IPS DF 4.7 (cell line): ENCODE data around the gene XPO4.
A peak's percentile ranks its signal among the peaks of the same experiment; 100 is the strongest.

Experiments
- DNase-seq: peaks from one replicate; pipeline ENCODE4 v3.0.0-alpha.2; 2013; ENCODE audit warnings: low spot score; ENCODE audit errors: extremely low read depth

XPO4 gene

DNA sequence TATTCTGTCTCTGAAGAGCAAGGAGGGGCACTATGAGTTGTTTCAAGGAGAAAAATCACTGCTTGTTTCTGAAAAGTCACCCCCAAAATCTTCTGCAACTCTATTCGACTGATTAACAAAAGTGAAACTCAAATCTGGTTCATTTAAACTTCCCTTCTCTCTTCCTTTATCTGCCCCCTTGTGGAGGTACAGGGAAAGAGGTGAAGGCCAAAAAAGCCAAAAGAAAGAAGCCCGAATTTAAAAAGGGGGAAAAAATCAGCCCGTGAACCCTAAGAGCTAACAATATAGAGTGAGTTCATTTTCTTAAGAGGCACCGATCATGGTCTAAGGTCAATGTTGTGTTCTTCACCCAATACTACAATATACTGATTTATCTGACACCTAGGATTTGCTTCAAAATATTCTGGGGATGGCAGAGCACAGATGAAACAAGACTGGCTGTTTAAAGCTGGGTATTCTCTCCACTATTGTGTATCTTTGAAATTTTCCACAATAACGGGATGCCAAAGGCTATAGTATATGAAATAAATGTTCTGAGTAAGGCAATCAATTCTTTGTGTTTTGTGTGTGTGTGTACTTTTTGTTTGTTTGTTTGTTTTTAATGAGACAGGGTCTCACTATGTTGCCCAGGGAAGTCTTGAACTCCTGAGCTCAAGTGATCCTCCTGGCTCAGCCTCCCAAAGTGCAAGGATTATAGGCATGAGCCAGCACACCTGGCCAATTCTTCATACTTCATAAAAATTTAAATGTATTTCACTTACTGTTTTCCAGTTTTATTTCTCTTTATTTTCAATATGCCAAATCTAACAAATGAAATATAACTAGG is 73.8 kb downstream of the XPO4 start:
- DNase-seq, result peak; percentile 3

DNA sequence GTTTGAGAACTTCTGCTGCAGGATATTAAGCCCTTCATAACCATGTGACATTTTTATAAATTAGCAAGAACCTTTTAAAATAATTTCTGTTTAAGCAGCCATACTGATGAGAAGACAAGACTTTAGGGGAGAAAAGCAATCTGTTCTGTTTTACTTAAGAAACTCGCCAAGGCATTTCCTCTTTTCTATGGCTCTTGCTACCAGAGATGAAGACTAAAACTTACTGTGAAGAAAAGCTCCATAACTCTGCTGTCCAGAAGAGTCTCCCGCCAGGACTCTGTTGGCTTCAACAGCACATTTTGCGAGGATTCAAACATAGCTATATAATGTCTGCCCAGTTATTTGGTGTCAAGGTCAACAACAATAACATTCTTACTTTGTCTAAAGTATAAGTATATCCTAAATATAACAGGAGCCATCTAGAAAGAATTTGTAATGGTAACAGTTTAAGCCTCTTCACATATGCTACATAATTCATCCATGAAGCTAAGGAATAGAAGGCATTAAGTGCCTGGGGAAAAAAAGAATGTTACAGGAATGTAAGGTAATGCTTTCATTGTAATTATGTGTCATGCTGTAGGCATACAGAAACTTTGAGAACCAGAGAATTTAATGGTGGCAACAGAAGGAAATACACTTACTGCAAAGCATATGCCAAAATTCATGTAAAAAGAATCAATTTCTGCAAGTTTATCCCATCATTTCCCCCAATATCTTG is 75.5 kb downstream of the XPO4 start:
- DNase-seq, result no peak

DNA sequence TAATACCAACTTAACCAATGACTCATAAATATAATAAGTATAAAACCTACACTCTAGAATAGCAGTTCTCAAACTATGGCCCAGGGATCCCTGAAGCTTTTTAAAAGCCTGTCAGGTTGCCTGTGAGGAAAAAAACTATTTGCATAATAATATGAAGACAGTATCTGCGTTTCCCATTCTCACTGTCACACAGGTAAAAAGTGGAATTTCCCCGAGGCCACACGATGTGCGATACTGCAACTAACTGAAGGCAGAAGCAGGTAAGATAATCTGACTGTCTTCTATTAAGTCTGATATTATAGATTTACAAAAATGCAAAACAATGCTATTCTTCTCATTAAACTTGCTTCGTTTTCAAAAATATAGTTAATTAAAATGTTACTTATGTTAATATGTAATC is 76.2 kb downstream of the XPO4 start:
- DNase-seq, result no peak

DNA sequence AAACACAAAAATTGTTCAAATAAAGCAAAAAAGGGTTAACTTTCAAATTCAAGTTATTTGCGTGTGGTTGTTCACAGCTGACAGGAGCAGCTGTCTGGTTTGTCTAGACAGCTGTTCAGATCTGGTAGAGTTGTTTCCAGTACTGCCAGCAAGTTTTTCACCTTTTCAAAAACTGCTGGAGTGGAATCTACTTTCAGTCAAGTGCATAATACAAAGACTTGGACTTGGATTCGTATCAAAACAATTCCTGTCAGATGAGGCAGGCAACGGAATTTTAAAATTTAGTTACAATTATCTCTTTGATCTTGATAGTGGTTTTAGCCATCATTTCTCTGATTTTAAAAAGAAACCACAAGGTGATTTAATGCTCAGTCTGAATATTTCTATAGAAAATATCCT is 77.1 kb downstream of the XPO4 start:
- no peak for DNase-seq

DNA sequence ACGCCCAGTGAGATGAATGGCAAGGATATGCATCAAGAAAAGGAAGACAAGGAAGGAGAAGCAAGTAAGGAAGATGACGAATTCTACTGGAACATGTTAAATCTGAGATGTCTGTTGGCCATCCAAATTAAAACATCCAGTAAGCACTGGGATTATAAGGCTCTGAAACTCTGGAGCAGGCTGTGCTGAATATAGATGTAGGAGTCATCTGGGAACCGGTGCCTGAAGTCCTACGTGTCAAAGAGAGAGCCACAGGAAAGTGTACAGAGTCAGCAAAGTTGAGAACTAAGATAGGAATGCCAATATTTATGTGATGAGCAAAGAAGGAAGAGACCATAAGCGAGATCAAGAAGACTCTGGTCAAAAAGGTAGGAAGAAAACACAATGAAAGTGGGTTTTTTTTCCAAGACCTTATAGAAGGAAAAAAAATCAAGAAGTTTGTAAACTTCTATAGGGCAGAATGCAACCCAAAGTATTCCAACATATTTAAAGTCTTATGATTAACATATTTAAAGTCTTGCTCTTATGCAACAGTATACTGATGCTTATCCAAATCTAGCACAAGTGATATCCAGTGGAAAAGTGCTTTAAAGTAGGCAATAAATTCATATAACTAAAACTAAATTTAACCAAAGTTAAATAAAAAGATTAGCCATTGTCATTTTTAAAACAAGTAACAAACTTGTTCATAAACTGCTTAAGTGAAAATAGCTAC is 77.6 kb downstream of the XPO4 start:
- no peak for DNase-seq

DNA sequence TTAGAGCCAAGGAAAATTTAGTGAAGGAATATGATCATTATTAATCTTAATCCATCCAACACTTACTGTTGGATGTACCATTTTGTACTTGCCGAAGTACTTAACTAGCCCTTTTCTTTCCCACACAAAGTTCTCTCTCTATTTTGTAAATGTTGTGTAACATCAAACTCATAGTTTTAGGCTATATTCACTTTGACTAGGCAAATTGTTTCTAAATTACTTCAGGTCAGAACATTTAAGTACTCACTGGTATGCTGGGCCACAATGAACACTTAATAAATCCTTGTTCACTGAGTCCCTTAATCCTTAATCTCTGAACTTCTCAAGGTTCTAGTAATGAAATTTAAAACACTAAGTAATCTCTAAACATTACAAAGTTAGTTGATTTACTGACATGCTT is 79.5 kb downstream of the XPO4 start:
- no peak for DNase-seq

DNA sequence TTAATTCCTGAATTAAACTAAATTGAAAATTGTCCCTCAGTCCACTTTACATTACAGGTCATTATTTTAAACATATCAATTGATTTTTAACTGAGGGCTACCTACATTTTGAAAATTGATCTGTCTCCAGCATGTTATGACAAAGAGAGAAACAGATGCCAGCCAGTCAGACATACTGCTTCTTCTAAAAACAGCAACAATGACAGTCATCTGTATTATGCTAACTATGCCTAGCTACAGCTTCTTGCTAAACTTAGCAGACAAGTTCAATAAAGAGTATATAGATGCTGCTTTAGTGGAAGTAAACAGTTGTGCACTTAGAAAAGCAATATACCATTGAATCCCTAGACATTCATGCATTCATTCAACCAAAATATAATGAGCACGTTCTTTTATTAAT is 80.1 kb downstream of the XPO4 start:
- no peak for DNase-seq

DNA sequence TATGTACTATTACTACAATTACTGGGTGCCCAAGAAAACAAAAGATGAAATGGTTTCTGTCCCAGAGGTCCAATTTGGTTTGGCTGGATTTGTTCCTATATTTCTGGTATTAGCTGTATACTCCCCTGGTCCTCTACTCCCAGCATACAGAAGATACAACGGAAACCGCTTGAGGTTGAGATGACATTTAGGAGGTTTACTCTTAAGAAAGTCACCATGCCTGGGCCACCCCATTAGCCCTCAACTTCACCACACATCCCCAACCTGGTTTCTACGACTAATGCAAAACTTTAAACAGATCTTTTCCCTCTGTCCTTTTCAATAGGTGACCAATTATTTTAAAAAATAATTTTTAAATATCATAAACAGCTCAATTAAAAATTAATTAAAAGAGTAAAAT is 82.8 kb downstream of the XPO4 start:
- DNase-seq, result no peak

DNA sequence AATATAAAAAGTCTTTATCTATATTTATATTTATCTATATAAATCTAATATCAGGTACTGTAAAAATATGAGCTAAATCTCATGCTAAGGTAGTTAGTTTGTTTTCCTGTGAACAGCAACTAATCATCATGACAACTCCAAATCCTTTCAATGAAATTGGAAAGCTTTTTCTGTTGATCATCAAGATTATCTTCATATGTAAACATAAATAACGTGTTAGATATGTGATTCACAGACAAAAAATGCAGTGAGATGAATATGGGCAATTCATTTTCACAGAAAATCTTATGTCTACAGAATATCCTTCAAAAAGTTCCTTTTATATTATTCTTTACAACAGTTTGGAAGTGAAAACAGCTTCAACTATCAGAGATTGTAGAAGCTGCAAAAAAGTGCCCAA is 87.1 kb downstream of the XPO4 start:
- no peak for DNase-seq

DNA sequence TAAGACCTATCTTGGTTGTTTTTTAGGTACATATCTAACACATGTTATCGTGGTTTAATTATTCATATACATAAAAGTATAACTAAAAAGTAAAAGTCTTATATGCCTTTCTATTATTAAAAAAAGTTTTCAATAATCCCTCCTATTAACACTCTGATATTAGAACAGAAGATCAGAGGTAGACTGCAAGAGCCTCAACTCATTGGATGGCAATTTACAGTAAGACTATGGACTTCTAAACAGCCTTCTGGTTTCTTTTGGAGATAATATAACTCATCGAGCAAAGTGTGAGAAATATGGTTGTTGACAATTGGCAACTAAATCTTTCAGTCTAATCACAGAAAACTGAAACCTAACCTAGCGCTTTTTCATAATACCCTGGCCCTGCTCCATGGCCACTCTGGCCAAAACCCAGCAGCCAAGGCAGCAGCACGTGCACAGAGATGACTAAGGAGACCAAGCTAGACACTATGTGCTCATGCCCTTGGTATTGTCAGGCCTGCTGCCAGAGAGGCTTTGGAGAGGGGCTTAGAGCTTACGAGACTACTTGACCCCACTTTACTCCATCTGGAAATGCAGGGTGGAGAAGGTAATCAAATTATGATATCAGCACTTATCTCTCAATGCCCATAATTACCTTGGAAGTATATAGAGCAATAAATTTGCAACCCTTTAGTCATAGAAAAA is 88.2 kb downstream of the XPO4 start:
- DNase-seq, result no peak

DNA sequence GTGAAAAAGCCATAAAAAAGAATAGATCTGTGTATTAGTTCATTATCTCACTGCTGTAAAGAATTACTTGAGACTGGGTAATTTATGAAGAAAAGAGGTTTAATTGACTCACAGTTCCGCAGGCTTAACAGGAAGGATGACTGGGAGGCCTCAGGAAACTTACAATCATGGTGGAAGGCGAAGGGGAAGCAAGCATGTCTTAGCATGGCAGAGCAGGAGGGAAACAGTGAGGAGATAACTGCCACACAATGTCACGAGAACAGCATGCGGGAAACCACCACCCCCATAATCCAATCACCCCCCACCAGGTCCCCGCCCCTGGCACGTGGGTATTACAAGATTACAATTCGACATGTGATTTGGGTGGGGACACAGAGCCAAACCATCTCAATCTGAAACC is 89.7 kb downstream of the XPO4 start:
- no peak for DNase-seq

DNA sequence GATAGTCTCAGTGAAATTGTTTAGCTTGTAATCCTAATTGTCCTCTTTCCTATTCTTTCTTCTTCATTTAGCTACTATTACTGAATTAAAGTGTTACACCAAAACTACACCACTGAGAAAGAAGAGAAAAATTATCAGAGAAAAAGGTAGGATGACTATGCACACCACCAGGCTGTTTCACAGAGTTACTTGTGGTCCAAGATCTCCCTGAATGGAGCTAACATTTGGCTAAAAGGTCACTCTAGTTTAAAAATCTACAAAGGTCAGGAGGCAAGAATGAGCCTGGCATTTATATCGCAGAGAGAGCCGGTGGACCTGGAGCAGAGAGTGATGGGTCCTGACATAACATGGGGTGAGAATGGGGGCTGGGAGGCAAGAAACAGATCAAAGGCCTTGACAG is 91.7 kb downstream of the XPO4 start:
- no peak for DNase-seq

DNA sequence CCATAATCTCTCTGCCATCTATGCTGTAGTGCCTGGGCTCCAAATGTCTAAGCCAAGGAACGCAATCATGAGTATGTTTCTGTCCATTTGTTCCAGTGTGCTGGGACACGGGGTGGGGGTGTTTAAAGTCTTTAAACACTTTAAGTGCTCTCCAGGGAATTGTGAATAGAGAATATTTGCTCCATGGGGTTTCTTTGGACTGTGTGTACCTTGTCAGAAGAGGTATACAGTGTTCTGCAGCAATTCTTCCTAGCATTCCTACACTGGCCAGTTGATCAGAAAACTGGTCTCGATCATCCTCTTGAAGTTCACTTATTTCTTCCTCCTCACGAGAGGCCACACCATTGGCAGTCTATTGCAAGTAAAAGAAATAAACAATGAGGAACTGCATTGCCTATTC is 93.7 kb downstream of the XPO4 start:
- no peak for DNase-seq

DNA sequence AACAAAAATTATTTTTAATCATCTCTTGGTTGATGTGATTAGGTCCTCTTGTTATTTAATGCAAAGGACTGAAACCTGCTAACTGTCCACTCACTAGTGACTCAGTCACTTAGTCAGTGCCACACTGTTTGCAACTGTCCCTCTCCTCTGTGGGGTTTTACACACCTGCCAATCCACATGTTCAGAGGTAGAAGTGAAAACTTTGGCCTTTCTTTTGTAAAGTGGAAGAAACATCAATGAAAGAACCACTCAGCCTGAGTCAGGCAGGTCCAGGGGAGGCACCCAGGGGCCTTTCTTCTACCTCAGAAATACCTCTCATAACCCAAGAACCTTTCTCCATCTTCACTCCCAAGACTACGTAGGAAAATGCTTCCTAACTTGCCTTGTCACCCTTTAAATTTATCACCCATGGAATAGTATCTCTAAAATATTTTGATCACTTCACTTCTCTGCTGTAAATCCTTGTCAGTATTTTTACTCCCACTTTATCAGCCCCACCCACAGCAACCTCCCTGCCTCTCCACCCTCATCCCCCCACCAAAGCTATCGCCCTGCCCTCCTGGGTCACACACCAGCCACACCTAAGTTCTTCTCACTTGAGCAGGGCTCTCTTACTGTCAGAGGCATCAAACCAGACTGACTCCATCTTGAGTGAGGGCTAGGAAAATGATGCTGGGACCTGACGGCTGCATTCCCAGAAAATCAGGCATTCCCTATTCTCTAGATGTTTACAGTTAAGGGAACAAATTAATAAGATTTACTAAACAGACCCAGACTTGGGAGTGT is 99.2 kb downstream of the XPO4 start:
- no peak for DNase-seq

DNA sequence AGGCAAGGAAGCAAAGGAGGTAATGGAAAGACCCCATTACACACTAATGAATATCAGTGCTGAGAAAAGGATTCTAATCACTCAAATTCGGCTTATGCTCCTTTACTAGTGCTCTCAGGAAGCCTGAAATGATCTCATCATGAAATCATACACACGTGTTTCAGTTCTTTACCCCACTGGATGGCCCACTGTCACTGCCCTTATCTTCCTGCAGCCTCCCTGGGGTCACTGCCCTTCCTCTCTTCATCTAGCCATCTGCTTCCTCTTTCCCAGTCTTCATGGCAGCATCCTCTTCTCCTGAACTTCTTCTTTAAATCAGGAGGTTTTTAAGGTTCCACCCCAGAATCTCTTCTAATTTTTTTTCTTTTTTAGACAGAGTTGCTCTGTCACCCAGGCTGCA is 100.8 kb downstream of the XPO4 start:
- no peak for DNase-seq

DNA sequence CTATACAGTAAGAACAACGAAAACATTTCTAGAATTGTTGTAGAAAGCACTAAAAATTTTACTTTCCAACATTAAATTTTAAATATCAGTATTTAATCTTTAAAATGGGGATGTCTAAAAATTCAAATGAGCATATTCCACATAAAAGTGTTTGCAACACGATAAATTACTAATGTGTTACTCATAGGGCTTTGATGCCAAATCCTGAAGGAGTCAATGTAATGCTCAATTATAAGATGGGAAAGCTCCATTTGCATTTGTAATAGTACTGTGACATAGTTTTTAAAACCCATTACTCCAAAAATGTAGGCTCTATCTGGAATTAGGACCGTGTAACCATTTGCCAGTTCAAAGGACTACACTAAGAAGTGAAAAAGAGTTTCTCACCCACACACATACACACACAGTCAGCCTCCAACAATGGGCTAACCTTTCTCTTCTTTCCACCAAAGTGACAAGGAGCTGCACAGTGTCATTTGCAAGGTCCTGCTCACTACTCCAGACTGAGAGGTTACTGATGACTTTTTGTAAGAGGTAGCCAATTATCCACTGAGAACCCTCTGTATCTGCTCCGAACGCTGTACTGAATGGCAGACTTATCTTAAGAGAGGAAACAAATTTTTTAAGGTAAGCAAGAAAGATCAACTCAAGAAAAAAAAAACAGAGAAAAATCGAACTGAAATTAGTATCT is 102.7 kb downstream of the XPO4 start:
- no peak for DNase-seq

DNA sequence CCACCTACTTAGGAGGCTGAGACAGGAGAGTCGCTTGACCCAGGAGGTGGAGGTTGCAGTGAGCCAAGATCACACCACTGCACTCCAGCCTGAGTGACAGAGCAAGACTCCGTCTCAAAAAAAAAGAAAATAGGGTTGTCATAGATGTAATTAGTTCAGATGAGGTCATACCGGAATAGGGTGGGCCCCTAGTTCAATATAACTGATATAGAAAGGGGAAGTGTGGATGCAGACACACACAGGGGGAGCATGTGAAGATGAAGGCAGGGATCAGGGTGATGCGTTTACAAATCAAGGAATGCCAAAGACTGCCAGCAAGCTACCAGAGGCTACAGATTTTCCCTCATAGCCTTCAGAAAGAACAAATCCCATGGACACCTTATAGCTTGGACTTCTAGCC is 104.5 kb downstream of the XPO4 start:
- DNase-seq, result no peak

DNA sequence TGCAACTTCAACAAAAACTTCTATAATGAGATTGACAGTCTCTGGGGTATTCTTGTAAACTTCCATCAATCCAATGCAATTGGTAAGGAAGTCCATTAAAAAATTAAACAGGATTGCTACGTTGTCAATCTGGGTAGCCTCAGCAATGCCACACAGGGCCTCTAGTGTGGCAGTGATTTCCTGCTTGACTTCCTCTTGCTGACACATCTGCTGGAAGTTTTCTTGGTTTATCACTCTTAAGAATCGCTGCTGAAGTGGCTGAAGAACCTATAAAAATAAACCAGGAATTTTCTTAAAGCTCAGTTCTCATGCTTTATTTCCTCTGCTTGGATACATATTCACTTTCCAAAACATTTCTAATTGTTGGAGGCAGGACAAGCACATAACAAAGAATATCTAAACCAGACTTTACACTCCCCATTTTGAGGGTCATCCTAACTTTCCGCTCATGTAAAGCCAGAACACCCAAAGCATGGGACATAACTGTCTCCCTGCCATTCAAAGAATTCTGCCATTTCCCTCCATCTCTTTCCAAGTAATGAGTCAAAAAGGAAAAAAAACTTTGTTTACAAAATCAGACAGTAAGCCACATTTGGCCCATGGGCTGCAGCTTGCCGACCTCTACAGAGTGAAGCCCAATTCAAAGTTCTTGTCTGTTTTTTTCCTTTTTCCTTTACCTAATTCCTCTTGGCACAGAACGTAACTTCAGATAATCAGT is 105.6 kb downstream of the XPO4 start:
- no peak for DNase-seq

DNA sequence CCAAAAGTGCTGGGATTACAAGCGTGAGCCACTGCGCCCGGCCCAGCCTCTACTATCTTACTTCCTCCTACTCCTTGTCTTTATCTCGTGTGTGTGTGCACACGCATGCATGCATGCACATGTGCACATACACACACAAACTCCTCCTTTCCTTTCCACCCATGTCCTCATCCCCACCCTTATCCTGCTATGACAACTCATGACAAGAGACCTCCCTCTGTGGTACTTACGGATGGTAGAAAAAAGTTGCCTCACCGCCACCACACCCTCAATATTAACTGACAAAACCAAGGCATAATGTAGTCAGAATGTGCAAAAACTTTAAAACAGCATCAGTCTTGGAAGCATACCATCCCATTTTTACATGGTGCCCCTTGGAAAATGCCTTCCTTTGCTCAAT is 112.9 kb downstream of the XPO4 start:
- no peak for DNase-seq

DNA sequence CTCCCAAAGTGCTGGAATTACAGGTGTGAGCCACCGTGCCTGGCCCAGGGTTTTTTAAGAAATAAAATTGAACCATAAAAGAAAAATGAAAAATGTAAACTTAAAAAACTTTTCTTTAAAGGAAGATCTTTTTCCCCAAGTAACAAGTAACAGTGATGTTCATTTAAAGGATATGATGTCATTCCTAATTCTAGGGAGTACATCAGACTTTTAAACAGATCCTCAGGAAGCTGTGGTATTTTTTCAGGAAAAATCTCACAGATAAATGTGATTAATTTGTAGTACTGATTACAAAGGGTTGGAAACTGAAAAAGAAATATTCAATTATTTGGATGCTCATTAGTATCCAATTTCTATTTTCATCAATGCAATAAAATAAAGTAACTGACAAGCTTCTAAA is 114.2 kb downstream of the XPO4 start:
- no peak for DNase-seq
